HFF-Myc (cell line): ENCODE results near the gene TRIL.

Experiments
- DNase-seq: peaks from one replicate; pipeline ENCODE4 v3.0.0-alpha.2; 2011; ENCODE audit warnings: low read depth; ENCODE audit errors: extremely low read depth
- H3K4me3 ChIP-seq: replicated peaks from 2 replicates; pipeline ENCODE4 v1.5.1; 2011; ENCODE audit warnings: low read depth, mild to moderate bottlenecking, control low read depth, low read length
- TF ChIP-seq, protein P1 (sequence below): IDR thresholded peaks from 2 replicates; pipeline ENCODE4 v1.5.1; 2012; ENCODE audit warnings: mild to moderate bottlenecking, low read depth, low read length, control low read depth; ENCODE audit errors: missing control alignments

Gene TRIL

DNA sequence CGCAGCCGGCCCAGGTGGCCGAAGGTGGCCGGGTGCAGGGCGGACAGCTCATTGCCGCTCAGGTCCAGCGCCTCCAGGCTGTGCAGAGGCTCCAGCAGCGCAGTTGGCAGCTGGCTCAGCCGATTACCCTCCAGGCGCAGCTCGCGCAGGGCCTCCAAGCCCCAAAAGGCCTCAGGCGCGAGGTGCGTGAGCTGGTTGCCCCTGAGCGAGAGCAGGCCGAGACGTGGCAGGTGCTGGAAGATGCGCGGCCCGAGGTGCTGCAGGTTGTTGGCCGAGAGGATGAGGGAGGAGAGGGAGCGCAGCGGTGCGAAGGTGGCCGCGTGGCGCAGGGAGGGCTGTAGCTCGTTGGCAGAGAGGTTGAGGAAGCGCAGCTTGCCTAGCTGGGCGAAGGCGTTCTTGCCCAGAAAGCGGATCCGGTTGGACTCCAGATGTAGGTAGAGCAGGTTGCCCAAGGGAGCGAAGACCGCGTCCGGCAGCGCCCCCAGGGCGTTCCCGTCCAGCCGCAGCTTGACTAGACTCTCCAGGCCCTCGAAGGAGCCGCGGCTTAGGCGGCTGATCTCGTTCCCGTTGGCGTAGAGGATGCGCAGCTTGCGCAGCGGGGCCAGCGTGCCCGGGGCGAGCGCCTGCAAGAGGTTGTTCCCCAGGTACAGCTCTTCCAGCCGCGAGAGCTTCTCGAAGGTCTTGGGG is 923 bp downstream of the TRIL start:
- peak overlapping the region; percentile 18 for H3K4me3 ChIP-seq
- DNase-seq = no peak
- TF ChIP-seq, protein P1, sequence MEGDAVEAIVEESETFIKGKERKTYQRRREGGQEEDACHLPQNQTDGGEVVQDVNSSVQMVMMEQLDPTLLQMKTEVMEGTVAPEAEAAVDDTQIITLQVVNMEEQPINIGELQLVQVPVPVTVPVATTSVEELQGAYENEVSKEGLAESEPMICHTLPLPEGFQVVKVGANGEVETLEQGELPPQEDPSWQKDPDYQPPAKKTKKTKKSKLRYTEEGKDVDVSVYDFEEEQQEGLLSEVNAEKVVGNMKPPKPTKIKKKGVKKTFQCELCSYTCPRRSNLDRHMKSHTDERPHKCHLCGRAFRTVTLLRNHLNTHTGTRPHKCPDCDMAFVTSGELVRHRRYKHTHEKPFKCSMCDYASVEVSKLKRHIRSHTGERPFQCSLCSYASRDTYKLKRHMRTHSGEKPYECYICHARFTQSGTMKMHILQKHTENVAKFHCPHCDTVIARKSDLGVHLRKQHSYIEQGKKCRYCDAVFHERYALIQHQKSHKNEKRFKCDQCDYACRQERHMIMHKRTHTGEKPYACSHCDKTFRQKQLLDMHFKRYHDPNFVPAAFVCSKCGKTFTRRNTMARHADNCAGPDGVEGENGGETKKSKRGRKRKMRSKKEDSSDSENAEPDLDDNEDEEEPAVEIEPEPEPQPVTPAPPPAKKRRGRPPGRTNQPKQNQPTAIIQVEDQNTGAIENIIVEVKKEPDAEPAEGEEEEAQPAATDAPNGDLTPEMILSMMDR = no peak

DNA sequence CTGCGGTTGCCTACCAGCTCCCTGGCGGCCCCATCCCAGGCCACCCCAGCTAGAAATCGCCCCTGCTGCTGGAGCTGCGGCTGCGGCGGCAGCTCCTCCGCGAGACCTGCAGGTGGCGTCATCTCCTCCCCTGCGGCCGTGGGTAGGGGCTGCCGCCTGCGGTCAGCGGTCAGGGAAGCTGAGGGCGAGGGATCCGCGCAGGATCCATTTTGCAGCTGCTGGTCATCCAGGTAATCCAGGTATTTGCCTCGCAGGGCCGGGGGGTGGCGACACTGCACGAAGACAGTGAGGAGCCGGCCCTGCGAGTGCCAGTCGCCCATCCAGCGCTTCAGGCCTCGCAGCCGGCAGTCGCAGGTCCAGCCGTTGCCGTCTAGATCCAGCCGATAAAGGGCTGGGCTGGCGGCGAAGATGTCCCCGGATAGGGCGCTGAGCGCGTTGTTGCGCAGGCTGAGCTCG is 1.5 kb downstream of the TRIL start:
- TF ChIP-seq, protein P1 = peak; percentile 55
- peak overlapping the region; percentile 18 for H3K4me3 ChIP-seq
- no peak for DNase-seq

DNA sequence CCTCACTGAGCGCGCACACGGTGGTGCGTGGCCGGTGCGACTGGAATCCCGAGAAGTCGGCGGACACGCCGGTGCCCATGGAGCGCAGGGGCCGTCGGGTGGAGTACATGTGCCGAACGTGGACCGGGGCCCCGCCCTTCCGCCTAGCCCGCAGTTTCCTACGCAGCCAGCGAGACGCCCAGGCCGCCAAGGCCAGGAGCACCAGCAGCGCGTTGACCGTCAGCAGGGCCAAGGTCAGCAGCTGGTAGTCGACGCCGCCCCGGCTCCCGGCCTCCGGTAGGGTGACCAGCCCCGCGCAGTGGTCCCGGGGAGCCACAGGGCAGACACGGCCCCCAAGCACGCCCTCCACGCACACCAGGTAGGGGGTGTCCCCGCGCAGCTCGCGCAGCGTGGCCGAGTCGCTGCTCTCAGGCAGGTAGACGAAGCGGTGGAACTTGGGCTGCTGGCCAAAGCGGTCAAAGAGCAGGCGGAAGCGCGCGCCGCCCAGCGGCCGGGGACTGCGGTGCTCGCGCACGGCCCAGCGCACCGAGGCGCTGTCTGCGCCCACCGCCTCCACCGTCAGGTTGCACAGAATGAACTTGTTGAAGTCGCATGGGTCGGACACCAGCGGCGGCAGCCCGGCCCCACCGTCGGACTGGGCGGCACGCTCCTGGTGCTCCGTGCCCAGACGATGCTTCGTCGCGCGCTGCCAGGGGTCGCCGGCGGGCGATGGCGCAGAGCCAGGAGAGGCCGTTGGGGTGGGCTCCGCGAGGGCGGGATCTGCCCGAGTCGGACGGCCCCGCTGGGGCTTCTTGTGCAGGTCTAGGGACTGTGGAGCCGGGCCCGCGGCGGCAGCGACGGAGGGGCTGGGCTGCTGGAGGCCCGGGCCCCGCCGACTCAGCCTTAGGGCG is 2.2 kb downstream of the TRIL start:
- H3K4me3 ChIP-seq = peak overlapping the region; percentile 18
- no peak for DNase-seq
- TF ChIP-seq, protein P1 = peak; percentile 55

DNA sequence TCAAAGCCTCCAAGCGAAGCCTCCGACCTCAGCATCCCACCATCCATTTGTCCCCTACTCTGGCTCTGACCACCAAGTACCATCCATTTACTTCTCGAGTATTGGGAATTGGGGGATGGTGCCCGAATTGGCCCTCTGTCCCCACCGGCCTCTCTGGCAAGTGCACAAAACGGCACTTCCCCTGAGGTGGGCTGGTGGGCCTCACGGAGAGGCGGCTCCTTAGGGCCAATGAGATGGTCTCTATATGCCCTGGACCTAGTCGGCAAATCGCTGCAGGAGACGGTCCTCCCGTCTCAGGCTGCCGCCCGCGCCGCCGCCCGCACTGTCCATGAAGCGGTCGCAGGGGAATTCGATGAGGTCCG is 2.8 kb downstream of the TRIL start:
- H3K4me3 ChIP-seq = no peak overlapping the region
- no peak for DNase-seq
- TF ChIP-seq, protein P1 = no peak

DNA sequence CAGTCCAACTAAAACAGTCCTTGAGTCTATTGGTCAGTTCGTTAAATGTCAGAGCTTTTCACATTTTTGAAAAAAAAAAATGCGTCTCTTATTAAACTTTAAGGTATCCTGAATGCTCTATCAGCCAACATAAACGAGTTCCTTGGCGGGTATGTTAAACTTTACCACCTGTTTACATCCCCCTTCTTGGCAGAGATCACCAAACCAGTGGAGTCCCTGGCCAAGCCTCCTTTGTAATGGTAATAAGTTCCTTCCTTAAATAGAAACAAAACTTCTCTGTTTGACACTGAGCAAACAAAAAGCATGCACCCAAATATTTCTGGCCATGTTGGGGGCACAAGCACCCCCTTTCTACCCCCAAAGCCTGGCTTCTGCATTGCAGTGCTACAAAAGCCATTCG is 3.2 kb downstream of the TRIL start:
- TF ChIP-seq, protein P1 = no peak
- DNase-seq = no peak
- no peak overlapping the region for H3K4me3 ChIP-seq

DNA sequence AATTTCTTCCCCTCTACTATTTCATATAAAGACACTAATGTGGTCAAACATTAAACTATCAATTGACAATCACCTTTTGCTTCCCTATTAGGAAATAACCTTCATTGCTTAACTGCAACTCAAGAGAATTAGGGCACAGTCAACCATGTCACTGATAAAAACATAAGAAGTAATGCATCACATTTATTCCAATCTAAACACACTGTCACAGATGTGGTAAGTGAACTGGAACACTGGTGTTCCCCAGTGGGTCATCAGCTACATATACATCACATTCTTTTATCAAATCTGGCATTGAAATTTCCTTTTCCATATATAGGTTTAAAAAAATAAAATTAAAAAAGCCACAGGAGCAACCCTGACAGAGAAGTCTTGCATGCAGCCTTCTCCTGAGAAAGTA is 3.7 kb downstream of the TRIL start:
- no peak overlapping the region for H3K4me3 ChIP-seq

More for the DNA sequence above, 3.7 kb downstream of the TRIL start:
- TF ChIP-seq, protein P1 = no peak
- no peak for DNase-seq
